Measurements from ENCODE around the gene ZNF576. TPM values are rescaled to one million over a fixed set of nuclear protein-coding genes. Genes with fewer than 3 reads are reported as not detected.

ZNF576 gene
- total and polyA plus RNA-seq, 9 of the 15 experiments (the other 6 are each of a cell fraction or from before 2014, with no cell fraction given), result 6.8 to 18.2 (median 12.2) TPM

GRCh38 chr19:43619262-43620060 is 23.1 kb downstream of the ZNF576 start, which contains the start of gene ZNF428 (continued):
- peak; percentile 12; the same call in 1 of the 2 replicates for TF ChIP-seq TARDBP (IDR thresholded peaks at IDR 0.05)
- TF ChIP-seq ARNT (IDR thresholded peaks at IDR 0.05), result no peak
- no peak for TF ChIP-seq ZNF224 (CRISPR knock-in tag; IDR thresholded peaks at IDR 0.05)
- 0 out of 2 replicates have a peak, but pooled peaks have one; percentile 7 for TF ChIP-seq E2F4 (CRISPR knock-in tag; IDR thresholded peaks at IDR 0.05; ENCODE audit: low read depth)
- TF ChIP-seq ATF1 (CRISPR knock-in tag; IDR thresholded peaks at IDR 0.05), result 0 out of 2 replicates have a peak, but pooled peaks have one; percentile 33
- peak; percentile 81 for TF ChIP-seq ATF1 (tag; IDR thresholded peaks at IDR 0.05)
- no peak for TF ChIP-seq ZNF324 (CRISPR knock-in tag; IDR thresholded peaks at IDR 0.05)
- TF ChIP-seq SP1 (CRISPR knock-in tag; IDR thresholded peaks at IDR 0.05), result peak; percentile 68
- no peak for TF ChIP-seq HMG20B (CRISPR knock-in tag; IDR thresholded peaks at IDR 0.05)
- TF ChIP-seq, protein P1, sequence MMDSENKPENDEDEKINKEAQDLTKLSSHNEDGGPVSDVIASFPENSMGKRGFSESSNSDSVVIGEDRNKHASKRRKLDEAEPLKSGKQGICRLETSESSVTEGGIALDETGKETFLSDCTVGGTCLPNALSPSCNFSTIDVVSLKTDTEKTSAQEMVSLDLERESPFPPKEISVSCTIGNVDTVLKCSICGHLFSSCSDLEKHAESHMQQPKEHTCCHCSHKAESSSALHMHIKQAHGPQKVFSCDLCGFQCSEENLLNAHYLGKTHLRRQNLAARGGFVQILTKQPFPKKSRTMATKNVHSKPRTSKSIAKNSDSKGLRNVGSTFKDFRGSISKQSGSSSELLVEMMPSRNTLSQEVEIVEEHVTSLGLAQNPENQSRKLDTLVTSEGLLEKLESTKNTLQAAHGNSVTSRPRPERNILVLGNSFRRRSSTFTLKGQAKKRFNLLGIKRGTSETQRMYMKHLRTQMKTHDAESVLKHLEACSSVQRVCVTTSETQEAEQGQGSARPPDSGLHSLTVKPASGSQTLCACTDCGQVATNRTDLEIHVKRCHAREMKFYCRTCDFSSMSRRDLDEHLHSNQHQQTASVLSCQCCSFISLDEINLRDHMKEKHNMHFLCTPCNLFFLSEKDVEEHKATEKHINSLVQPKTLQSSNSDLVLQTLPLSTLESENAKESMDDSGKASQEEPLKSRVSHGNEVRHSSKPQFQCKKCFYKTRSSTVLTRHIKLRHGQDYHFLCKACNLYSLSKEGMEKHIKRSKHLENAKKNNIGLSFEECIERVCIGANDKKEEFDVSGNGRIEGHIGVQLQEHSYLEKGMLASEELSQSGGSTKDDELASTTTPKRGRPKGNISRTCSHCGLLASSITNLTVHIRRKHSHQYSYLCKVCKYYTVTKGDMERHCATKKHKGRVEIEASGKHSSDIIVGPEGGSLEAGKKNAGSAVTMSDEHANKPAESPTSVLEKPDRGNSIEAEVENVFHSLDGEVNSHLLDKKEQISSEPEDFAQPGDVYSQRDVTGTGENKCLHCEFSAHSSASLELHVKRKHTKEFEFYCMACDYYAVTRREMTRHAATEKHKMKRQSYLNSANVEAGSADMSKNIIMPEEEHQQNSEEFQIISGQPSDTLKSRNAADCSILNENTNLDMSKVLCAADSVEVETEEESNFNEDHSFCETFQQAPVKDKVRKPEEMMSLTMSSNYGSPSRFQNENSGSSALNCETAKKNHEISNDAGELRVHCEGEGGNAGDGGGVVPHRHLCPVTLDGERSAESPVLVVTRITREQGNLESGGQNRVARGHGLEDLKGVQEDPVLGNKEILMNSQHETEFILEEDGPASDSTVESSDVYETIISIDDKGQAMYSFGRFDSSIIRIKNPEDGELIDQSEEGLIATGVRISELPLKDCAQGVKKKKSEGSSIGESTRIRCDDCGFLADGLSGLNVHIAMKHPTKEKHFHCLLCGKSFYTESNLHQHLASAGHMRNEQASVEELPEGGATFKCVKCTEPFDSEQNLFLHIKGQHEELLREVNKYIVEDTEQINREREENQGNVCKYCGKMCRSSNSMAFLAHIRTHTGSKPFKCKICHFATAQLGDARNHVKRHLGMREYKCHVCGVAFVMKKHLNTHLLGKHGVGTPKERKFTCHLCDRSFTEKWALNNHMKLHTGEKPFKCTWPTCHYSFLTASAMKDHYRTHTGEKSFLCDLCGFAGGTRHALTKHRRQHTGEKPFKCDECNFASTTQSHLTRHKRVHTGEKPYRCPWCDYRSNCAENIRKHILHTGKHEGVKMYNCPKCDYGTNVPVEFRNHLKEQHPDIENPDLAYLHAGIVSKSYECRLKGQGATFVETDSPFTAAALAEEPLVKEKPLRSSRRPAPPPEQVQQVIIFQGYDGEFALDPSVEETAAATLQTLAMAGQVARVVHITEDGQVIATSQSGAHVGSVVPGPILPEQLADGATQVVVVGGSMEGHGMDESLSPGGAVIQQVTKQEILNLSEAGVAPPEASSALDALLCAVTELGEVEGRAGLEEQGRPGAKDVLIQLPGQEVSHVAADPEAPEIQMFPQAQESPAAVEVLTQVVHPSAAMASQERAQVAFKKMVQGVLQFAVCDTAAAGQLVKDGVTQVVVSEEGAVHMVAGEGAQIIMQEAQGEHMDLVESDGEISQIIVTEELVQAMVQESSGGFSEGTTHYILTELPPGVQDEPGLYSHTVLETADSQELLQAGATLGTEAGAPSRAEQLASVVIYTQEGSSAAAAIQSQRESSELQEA (IDR thresholded peaks at IDR 0.05; ENCODE audit: low read depth), result no peak
- TF ChIP-seq, protein P2, sequence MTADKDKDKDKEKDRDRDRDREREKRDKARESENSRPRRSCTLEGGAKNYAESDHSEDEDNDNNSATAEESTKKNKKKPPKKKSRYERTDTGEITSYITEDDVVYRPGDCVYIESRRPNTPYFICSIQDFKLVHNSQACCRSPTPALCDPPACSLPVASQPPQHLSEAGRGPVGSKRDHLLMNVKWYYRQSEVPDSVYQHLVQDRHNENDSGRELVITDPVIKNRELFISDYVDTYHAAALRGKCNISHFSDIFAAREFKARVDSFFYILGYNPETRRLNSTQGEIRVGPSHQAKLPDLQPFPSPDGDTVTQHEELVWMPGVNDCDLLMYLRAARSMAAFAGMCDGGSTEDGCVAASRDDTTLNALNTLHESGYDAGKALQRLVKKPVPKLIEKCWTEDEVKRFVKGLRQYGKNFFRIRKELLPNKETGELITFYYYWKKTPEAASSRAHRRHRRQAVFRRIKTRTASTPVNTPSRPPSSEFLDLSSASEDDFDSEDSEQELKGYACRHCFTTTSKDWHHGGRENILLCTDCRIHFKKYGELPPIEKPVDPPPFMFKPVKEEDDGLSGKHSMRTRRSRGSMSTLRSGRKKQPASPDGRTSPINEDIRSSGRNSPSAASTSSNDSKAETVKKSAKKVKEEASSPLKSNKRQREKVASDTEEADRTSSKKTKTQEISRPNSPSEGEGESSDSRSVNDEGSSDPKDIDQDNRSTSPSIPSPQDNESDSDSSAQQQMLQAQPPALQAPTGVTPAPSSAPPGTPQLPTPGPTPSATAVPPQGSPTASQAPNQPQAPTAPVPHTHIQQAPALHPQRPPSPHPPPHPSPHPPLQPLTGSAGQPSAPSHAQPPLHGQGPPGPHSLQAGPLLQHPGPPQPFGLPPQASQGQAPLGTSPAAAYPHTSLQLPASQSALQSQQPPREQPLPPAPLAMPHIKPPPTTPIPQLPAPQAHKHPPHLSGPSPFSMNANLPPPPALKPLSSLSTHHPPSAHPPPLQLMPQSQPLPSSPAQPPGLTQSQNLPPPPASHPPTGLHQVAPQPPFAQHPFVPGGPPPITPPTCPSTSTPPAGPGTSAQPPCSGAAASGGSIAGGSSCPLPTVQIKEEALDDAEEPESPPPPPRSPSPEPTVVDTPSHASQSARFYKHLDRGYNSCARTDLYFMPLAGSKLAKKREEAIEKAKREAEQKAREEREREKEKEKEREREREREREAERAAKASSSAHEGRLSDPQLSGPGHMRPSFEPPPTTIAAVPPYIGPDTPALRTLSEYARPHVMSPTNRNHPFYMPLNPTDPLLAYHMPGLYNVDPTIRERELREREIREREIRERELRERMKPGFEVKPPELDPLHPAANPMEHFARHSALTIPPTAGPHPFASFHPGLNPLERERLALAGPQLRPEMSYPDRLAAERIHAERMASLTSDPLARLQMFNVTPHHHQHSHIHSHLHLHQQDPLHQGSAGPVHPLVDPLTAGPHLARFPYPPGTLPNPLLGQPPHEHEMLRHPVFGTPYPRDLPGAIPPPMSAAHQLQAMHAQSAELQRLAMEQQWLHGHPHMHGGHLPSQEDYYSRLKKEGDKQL (CRISPR knock-in tag; IDR thresholded peaks at IDR 0.05; ENCODE audit: borderline replicate concordance), result no peak
- TF ChIP-seq MAZ (CRISPR knock-in tag; conservative IDR thresholded peaks at IDR 0.05 in 1 of 2, IDR thresholded peaks at IDR 0.05 in 1 of 2), result peak; percentile 77 to 81
- TF ChIP-seq ZNF311 (CRISPR knock-in tag; IDR thresholded peaks at IDR 0.05), result no peak
